ENCODE results near the gene OR13D1.
"Not testable (repeated sequence)": the region's sequence is repeated elsewhere in the genome, so short reads cannot be mapped to it uniquely, and the experiment has no call there.

Gene OR13D1

GRCh38 chr9:104694218-104694617, at the start of gene OR13D1:
Gene OR13D1 (plus strand): TSS chr9:104694518. CDS start chr9:104694518, 0 bp downstream.
- DNase-seq: no peak

- DNase-seq: no peak
Measured at GRCh38 chr9:104658496-104659195, 35.7 kb upstream of the OR13D1 start.

- DNase-seq: no peak
Measured at GRCh38 chr9:104675611-104676010, 18.7 kb upstream of the OR13D1 start.

DNA sequence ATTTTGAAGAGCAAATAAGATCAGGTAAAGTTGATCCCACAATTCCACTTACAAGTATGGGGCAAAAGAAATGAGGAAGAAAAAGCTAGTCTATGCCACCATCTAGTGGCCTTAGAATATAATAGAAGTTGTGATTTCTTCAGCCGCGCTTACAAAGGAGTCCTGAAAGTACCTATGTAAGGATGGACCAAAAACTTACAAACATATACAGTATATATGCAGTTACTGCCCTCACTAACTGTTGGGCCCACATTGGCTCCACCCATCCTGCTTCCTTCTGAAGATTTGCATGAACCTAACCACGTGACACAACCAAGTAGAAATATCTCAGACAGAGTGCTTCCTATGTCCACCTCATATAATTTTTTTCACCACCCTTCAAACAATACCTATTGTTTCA, 11.7 kb upstream of the OR13D1 start:
- DNase-seq: peak; percentile 16

DNA sequence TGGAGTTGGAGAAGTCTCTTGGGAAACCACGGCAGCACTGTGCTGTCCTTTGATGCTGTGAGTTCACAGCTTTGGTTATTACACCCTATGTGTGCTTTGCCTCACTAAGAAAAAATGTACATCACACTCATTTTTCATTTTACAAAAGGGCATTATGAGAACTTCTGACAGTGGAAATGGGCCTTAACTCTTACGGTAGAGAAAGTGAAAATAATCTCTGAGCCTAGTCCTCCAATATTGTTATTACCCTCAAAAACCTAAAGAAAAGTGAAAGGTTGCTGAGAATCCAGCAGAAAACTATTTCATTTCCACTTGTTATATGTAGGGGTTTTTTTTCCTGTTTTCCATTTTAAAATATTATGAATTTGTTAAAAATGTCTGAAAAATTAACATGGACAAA, 8.2 kb upstream of the OR13D1 start:
- DNase-seq: no peak

- no peak for DNase-seq
Measured at GRCh38 chr9:104700306-104700705, 6.0 kb downstream of the OR13D1 start.

- DNase-seq: not testable (repeated sequence)
Measured at GRCh38 chr9:104708737-104709136, 14.4 kb downstream of the OR13D1 start.

DNA sequence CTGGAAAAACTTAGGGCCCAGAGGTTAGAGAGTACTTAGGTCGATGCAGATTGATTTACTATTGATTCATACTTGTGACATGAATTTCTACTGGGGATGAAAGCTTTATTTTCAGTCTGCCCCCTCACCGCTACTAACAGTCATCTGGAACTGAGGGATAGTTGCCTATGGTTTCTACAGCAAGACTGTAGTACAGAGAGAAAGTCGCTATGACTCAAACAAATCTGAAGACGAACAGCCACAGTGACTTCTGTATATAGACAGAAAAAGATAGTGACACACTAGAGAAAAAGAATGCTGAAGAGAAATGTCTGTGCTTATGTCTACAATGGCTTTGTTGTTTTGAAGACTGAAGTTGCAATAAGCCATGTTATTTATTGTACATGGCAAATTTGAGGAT, 17.3 kb downstream of the OR13D1 start:
- DNase-seq: no peak

GRCh38 chr9:104725014-104725413, 30.7 kb downstream of the OR13D1 start:
- no peak for DNase-seq

GRCh38 chr9:104738452-104738851, 44.1 kb downstream of the OR13D1 start:
- DNase-seq: no peak

DNA sequence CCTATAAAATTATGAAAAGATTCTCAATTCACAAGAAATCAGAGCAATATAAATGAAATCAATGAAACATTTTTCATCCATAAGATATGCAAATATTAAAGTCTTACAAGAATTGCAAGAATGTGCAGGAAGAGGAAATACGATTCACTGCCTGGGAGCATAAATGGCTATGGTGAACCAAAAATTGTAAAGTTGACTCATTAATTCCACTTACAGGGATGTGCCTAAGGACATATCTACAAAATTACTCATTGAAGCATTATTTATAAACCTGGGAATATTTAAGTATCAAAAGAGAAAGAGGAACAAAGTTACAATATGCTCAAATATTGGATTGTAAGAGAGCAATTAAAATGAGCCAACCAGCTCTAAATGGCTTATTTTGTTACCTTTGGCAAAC, 46.3 kb downstream of the OR13D1 start:
- DNase-seq: no peak

GRCh38 chr9:104743376-104743985, 49.2 kb downstream of the OR13D1 start:
- peak; percentile 23 for DNase-seq

Measured in NCI-H2107 (cell line).